Astrocyte of the hippocampus (primary cell): ENCODE results near the gene SERGEF.

Experiments
- DNase-seq: peaks from one replicate; pipeline ENCODE4 v3.0.0; 2011; ENCODE audit warnings: low read depth, low spot score

The SERGEF gene

DNA sequence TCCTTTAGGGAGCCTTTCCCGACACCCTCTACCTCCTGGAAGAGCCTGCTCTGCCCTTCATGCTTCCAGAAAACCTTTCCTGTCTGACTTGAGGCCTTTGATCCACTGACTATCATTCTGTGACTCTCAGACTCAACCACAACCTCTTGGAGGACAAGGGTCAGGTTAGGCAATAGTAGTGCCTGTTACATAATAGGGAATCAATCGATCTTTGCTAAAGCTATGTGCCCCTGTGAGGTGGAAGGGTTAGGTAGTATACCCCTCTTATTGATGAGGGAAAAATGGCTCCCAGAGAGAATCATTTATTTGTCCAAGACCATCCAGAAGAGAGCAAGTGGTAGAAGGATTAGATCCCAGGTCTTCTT, 262.1 kb downstream of the SERGEF start:
- DNase-seq, result no peak

DNA sequence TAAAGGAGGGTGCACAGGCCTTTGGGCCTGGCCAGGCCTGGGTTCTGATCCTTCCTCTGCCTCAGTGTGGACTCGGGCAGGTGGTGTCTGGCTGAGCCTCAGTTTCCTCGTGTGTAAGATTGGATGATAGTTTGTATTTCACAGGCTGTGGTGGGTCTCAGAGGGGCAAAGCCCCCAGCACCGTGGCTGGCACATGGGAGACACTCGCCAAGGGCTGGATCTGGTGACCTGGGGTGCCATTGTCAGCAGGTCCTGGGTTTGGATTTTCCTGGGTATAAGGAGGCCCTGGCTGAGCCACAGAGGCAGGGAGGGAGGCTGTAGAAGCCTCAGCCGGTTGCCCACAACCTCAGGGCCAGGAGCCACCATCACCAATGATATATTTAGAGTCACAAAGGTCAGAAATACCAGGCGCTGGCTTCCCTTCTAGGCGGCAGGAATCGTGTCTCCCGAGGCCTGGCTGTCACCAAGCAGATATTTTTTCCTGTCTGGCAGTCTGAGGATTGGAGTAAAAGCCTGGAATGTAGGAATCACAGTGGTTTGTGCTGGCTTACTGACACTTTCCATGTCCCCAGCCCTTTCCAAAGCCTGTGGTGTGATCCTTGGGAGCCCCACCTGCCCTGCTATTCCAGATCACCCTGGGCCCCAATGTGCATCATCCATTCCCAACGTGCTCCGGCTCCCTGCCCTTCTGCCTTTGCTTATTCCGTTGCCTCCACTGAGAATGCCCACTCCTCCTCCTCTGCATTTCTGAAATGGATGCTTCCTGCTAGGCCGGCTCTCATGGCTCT, 262.6 kb downstream of the SERGEF start:
- DNase-seq, result no peak

DNA sequence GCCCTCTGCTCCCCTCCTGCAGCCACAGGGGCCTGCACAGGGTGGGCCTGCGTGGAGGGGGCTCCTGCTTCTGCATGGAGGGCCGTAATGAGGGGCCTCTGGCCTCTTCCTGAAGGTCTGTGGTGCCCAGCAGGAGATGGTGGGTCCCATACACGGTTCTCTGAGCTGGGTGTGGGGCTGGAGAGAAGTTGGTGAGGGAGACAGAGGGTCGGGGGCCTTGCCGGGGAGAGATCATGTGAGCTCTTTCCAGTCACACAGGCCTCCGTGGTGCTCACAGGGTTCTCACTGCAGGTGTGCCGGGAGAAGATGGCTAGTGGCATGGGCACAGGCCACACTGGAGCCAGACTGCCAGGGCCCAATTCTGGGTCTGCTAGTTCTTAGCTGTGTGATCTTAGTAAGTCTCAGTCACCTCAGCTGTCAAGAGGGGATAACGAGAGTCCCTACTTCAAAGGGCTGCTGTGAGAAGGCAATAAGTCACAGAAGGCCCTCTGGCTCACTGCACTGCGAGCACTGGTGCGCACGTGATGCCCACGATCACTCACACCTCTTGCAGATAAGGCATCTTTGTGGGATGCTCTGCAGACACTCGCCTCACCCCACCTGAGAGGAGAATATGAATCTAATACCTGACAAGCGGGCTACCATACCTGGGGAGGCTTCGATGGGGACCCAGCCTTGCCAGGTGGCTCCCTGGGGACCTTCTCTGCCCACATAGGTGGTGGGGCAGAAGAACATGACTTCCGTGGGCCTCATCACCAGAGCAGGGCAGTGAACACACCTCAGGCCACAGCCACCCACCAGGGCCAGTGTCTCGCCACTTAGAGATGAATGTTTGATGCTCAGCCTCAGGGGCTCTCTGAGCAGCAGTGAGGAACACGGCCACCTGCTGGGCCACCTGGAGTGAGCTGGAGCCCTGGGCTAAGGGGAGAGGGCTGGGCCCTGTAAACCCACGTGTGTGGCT, 263.8 kb downstream of the SERGEF start:
- no peak for DNase-seq

DNA sequence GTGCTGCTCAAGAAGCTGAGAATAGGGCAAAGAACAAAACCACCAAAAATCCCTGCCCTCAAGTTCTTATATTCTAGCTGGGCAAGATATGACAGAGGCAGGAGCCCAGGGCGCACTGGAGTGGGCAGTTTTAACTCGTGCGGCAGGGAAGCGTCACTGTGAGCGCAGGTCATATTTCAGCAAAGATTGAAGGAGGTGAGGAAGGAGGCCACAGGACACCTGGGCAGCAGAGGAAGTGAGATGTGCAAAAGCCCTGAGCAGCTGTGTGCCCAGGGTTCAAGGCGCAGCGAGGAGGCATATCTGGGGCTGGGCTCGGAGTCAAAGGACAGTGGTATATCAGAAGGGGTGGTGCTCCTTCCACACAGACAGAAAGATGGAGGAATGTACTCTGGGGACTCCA, 264.8 kb downstream of the SERGEF start:
- no peak for DNase-seq

DNA sequence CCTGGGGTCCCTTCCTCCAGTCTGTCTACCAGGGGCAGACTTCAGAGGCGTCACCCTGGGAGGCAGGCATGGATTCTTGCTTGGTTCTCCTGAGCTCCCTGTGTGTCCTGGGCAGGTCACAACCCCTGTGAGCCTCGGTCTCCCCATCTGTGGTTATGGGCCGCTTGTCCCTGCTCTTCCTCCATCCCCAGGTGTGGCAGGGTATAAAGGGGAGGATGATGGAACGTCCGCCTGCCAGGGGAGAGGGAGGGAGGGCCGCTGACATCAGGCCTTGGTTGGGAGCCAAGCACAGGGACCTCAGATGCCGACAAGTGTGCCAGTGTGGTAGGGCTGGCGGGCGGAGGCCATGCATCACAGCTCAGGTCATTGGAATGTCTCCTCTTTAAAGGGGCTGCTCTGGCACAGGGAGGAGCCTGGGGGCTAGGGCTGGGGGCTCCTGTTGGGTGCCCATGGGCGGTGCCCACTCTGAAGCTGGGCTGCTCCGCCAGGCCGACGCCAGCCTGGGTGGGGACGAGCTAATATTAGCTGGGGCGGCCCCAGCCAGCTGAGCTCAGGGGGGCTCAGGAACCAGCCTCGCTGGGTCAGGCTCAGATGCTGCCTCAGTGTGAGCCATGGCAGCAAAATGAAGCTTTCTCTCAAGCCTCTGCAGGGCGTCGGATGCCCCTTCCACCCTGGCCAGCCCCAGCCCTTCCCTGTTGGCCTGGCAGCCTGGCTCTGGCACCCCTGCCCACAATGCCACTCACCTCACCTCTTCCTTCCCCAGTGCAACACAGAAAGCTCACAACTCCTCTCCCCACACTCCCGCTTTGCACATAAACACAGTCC, 265.5 kb downstream of the SERGEF start:
- peak; percentile 33 for DNase-seq

DNA sequence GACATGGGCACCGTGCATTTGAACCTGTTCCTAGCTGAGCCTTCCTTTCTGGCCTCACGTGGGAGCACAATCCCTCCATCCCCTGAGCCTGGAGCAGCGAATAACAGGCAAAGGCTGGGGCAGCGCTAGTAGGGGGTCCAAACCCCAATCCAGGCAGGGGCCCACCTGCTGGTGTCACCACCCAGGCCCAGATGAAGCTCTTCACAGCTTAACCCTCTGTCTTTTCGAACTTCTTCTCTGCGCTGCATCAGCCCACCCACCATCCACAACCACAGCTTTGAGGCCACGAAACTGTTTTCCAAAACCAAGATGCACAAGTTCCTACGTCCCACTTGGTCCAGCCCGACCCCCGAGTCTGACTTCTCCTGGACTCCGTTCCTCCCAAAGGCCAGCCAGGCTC, 266.8 kb downstream of the SERGEF start:
- DNase-seq, result no peak

DNA sequence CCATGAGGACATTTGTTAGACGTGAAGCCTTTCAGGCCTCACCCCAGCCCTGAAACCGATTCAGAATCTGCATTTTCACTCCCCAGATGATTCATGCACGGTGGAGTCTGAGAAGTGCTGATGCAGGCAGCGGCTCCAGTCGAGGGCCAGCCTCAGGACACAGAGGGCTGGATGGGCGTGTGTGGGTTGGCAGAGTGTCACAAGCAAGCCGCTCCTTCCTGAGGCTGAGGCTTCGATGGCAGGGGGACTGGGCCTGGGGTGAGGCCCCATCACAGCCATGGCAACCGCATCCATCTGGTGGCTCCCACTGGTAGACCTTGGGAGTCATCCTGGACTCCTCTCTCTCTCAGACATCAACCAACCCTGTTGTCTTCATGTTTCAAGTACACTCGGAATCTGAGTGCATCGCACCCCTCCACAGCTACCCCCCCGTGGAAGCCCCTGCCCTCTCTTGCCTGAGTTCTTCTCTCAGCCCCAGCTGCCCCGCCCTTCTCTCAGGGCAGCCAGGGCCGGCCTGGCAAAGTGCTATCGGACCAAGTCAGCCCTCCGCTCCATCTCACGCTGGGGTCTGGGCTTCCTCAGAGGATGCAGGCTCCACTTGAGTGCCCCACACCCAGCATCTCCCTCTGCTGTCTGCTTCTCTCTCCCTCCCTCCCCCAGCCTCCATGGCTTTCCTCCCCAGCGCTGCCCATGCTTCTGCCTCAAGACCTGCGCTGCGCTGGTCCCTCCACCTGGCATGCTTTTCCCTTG, 267.6 kb downstream of the SERGEF start:
- no peak for DNase-seq

DNA sequence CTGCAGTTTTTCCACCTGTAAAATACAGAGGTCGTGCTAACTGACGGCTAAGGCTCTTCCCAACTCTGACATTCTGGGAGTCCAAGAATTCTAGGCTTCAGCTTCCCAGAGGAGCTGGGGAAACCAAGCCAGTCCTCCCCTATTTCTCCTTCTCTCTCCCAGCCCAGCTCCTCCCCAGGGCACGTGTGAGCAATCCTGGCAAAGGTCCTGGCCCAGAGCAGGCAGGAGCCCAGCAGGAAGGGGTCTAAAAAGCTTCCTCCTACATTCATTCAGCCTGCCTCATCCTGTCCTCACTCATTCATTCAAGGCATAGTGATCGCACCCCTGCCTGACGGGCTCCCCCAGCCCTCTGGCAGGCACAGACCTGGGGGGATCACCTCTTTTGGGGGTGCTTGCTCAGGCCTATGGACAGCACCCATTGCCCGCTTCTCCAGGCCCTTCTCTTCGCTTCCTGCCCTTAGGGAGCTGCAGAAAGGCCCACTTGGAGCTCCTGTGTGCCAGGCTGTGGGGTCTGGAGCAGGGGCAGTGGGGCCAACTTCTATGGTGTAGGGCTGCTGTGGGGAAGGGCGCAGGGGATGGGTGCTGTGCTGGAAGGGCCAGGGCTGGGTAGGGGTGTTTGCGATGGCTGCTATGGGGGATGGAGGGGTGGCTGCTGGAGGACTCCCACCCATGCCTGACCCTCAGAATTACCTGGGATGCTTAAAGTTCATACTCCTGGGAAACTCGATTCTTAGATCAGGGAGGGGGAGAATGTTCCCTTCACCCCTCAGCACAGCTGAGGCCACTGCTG, 268.5 kb downstream of the SERGEF start:
- peak; percentile 45 for DNase-seq

DNA sequence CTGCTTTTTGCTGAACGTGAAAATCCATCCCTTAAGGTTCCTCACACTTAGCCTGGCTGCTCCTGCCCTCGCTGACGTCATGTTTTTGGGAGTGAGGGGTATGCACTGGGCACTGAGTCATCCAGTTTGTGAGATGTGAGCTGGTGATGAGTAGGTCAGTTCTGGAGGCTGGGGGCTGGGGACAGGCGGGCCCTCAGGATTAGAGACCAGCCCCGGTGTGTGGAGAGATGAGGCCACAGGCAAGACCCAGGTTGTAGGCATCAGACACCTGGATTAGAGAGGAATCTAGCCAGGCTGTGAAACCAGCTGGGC, 269.1 kb downstream of the SERGEF start:
- peak; percentile 70 for DNase-seq

DNA sequence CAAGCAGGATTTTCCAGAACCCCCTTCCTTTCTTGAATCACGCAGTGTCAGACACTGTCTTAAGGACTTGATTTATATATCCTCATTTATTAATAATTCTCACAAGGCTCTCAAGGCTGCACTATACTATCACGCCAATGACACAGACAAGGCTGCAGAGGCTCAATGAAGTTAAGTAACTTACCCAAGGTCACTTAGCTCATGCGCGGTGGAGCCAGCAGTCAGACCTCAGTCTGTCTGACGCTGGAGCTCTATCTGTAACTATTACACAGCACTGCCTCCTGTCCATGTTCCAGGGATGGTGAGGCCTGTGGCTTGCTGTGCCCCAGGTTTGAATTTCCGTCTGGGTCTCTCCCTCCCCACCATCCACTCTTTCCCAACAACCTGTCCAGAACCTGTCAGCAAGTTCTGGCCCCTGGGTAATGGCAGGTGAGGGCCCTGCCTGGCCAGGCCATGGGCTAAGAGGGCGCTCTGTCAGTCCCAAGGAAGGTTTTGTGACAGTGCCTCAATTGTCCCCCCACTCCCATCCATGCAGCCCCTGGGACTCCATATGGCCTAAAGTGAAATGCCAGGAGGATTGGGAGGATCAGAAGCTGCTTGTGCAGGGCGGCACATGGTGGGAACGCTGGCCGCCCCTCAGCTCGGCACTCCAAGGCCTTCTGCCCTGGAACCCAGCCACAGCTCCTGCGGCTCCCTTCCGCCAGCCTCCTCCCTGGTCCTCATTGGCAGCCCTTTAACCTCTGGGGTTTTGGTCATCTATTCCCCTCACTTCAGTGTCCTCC, 269.6 kb downstream of the SERGEF start:
- no peak for DNase-seq

DNA sequence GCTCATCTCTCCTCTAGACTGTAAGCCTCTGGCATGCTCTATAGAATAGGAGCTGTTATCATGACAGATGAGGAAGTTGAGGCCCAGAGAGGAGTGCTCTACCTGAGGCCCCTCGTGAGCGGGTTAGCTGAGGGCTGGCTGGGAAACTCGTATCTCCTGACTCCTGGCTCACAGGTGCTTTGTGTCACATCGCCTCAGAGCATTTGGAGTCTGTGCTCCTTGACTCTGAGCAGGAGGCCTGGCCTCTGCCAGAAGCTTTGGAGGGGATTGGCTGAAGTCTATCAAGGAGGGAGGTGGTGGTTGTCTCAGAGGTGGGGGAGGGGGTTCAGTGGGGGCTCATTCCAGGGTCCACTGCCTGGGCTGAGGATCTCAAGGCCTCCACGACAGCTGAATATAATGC, 270.8 kb downstream of the SERGEF start:
- DNase-seq, result no peak

DNA sequence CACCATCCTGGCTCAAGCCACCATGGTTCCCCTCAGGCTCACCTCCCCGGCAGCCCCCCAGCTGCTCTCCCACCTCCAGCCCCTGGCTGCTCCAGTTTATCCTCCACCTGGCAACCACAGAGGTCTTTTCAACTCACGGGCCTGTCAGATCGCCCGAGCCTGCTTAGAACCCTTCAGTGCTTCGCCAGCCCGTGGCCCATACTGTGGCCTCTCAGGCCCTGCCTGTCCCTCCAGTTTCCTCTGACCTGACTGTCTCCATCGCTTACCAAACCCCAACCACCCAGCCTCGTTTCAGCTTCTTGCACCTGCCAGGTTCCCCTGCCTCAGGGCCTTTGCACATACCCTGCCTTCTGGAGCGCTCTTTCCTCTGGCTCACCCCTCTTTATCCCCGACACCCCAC, 271.4 kb downstream of the SERGEF start:
- DNase-seq, result no peak

DNA sequence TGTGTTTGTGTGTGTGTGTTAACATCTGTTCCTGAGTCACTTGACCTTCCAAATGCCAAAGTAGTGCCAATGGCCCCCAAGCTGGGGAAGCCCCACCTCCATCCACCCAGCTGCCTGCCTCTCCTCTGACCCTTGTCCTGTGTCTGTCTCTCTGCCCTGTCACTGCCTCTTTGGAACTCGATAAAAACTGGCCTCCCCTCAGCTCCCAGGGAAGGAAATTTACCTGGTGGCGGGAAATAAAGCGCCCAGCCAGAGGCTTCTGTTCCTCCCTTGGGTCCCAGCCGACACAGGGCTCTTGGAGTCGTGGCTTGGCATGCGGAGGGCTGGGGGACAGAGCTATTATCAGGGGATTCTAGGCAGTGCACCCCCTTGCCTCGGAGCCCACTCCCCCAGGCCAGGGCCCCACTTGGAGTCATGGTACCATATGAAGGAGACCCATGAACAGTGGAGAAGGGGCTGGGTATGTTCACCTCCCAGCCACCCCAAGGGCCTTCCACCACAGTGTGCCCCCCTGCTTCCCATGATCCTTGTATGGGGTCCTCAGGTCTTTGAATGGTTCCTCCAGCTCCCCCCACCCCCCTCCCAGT, 272.1 kb downstream of the SERGEF start:
- DNase-seq, result no peak

DNA sequence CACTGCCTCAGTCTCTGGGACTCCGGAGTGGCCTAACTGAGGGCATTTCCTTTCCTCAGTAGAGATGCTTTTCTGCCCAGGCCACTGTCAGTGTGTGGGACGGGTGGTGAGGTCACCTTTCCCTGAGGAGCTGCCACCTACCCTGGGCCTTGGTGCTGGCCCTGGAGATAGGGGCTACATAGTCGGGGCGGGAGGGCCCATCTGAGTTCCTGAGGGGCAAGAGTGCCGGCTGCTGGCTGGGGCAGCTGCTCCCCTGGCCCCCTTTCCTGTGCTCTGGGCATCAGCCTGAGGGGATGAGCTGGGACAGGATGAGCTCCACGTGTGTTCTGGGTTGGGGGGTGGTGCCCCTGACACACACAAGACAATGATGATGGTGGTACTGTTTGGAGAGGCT, 272.9 kb downstream of the SERGEF start:
- DNase-seq, result no peak

DNA sequence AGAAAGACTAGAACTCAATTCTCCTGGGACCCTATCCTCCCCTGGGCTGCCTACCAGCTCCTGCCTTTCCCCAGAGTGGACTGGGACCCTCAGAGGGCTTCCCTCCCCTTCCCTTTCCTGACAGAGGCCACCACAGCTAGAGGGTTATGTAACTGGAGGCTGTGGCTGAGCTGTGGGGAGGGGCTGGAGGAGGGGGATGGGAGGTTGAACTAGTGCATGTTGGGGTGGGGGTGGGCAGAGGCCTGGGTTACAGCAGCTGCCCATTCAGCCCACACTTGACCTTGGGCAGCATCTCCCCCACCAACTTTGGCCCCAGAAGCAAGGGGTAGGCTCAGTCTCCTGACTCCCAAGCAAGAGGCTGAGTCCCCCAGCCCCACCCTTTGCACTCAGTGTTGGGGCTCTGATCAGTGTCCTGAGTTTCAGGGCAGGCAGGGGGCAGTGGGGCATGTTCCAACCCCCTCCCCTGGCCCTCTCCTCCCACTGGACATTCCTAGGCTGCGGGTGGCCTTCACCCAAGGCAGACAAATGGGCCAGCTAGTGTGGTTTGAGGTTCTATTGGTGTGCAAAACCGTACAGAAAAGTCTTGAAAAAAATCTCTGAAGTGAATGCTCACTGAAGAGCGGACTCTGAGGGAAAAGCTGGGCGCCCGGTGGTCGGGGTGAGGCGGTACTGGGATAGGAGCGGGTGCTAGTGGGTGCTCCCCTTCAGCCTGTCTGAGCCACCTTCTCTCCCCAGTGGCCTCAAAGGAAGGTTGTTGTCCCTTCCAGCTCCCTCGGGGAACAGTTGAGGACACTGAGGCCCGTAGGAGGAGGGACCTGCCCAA, 274.5 kb downstream of the SERGEF start:
- DNase-seq, result no peak
